22Rv1 (cell line): Measurements from ENCODE around the gene PGPEP1.

Experiments used
- CTCF ChIP-seq: fragments of 450-650 bp; IDR thresholded peaks from 2 replicates; pipeline ENCODE4 v1.5.1; 2017; ENCODE audit warnings: mild to moderate bottlenecking
- ZFX ChIP-seq: fragments of 450-650 bp; IDR thresholded peaks from 2 replicates; pipeline ENCODE4 v1.6.1; 2017; ENCODE audit warnings: antibody characterized with exemption, borderline replicate concordance

GRCh38 chr19:18320865-18321733 lies 19.3 kb upstream of the PGPEP1 start:
- TF ChIP-seq CTCF (no peak), ZFX (no peak)
